Esophagus muscularis mucosa (tissue), 3 donors: ENCODE data around the gene ATP8B1.

Source experiments
- POLR2AphosphoS5 ChIP-seq, 2 donors: sonication (generic); formaldehyde crosslinking; IDR thresholded peaks; one replicate each; pipeline ENCODE4 v1.6.1; 2017; ENCODE audit warnings: antibody characterized with exemption in 2 of 2
- TF ChIP-seq, protein P1 (sequence below), 3 experiments: fragments of 200-600 bp in 2 of 3; fragments of 450-650 bp in 1 of 3; sonication (generic) in 2 of 3; IDR thresholded peaks; one replicate each; pipeline ENCODE4 v1.5.1; 2017 to 2019; ENCODE audit warnings: antibody characterized with exemption in 3 of 3, mild to moderate bottlenecking in 2 of 3, moderate library complexity in 1 of 3

- TF ChIP-seq POLR2AphosphoS5 (IDR thresholded peaks at IDR 0.05), result no peak
- TF ChIP-seq, protein P1, sequence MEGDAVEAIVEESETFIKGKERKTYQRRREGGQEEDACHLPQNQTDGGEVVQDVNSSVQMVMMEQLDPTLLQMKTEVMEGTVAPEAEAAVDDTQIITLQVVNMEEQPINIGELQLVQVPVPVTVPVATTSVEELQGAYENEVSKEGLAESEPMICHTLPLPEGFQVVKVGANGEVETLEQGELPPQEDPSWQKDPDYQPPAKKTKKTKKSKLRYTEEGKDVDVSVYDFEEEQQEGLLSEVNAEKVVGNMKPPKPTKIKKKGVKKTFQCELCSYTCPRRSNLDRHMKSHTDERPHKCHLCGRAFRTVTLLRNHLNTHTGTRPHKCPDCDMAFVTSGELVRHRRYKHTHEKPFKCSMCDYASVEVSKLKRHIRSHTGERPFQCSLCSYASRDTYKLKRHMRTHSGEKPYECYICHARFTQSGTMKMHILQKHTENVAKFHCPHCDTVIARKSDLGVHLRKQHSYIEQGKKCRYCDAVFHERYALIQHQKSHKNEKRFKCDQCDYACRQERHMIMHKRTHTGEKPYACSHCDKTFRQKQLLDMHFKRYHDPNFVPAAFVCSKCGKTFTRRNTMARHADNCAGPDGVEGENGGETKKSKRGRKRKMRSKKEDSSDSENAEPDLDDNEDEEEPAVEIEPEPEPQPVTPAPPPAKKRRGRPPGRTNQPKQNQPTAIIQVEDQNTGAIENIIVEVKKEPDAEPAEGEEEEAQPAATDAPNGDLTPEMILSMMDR (IDR thresholded peaks at IDR 0.05), result no peak
Measured at GRCh38 chr18:57785751-57786437, 17.2 kb downstream of the ATP8B1 start.
